Body of pancreas (tissue), 4 donors: ENCODE results near the gene EPN2.

ENCODE experiments used
- POLR2A ChIP-seq, 3 donors: fragments of 450-650 bp; IDR thresholded peaks; one replicate each; pipeline ENCODE4 v1.6.1; 2016; ENCODE audit warnings: antibody characterized with exemption in 3 of 3, mild to moderate bottlenecking in 2 of 3
- TF ChIP-seq, protein P1 (sequence below), 7 experiments: fragments of 450-650 bp in 4 of 7; fragments of 200-600 bp in 3 of 7; sonication (generic) in 3 of 7; IDR thresholded peaks; one replicate each; pipeline ENCODE4 v1.5.1; 2016 to 2019; ENCODE audit warnings: antibody characterized with exemption in 7 of 7

DNA sequence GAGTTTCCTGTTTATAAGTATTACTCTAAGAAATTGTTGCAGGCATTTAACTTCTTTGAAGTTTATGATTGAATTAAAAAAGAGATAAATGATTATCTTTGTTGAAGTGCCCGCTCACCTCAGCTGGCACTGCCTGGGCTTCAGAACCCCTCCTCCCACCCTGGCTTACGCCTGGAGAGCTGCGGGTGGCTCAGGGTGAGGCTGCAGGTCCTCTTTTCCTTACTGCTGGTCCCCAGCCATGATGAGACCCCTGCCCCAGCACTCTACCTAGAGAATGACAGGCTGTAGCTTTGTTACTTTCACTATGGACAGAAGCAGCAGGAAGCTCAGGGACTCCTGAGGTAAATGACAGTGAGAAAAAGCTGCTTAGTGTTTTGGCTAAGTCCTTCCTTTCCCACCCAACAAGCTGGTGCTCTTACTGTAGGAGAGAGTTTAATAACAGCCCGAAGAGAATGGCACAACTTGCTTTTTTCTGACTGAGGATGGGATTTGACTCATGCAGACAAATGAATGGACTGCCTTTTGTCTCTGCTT lies 62.1 kb downstream of the EPN2 start:
- no peak for TF ChIP-seq POLR2A (IDR thresholded peaks at IDR 0.05)
- TF ChIP-seq, protein P1, sequence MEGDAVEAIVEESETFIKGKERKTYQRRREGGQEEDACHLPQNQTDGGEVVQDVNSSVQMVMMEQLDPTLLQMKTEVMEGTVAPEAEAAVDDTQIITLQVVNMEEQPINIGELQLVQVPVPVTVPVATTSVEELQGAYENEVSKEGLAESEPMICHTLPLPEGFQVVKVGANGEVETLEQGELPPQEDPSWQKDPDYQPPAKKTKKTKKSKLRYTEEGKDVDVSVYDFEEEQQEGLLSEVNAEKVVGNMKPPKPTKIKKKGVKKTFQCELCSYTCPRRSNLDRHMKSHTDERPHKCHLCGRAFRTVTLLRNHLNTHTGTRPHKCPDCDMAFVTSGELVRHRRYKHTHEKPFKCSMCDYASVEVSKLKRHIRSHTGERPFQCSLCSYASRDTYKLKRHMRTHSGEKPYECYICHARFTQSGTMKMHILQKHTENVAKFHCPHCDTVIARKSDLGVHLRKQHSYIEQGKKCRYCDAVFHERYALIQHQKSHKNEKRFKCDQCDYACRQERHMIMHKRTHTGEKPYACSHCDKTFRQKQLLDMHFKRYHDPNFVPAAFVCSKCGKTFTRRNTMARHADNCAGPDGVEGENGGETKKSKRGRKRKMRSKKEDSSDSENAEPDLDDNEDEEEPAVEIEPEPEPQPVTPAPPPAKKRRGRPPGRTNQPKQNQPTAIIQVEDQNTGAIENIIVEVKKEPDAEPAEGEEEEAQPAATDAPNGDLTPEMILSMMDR (IDR thresholded peaks at IDR 0.05): no peak
